ENCODE results near the gene KAZN. TPM values are rescaled to one million over a fixed set of nuclear protein-coding genes. Genes with fewer than 3 reads are reported as not detected.

Gene KAZN
- total and polyA plus RNA-seq, 2 of the 8 experiments (the other 6 are each of a cell fraction or from before 2014, with no cell fraction given), result 3.7 to 11.8 TPM

DNA sequence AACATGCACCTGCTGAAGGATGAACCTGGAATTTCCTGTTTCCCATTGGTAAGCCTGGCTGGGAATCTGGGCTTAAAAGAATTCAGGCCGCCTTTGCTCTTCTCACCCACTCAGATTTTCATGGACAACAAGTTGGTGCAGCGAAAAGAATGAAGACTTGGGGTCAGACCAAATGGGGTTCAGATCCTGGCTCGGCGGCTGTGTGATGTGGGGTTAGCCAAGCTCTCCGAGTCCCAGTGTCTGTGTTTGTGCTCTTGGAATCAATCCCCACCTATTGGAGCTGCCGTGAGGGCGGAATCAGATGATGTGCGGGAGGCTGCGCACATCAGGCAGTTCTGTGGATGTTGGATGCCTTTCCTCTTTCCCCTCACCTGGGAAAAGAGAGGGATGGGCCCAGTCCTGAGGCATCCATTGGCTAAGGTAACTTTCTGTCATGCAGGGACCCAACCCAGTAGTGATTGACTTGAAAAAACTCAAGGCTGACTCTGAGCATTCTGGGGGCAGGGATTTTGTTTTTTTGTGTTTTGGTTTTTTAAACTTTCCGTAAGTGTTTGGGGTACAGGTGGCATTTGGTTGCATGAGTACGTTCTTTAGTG, 228.3 kb downstream of the KAZN start:
- H4K8ac ChIP-seq (ENCODE audit: extremely low read depth, insufficient read depth, low read length), result no peak overlapping the region
- H3K18ac ChIP-seq (ENCODE audit: extremely low read depth, low read length), result no peak overlapping the region
- H3K56ac ChIP-seq (replicated peaks; ENCODE audit: insufficient read length, low read depth, low read length), result no peak overlapping the region
- no peak overlapping the region for H3K14ac ChIP-seq (ENCODE audit: insufficient read length)
- no peak overlapping the region for H4K5ac ChIP-seq (ENCODE audit: insufficient read length, low read depth, low read length)
- H3K36me3 ChIP-seq (ENCODE audit: control insufficient read depth in 2 of 4, insufficient read depth in 4 of 4, low read length in 3 of 4), result no peaks in the 10 kb centered on the region
- H3K23ac ChIP-seq (ENCODE audit: insufficient read length), result no peak overlapping the region
- no peak overlapping the region for H2AFZ ChIP-seq (ENCODE audit: low read length)
- H3K79me2 ChIP-seq (ENCODE audit: control insufficient read depth in 1 of 2, insufficient read depth in 2 of 2, low read length in 2 of 2), result no peaks in the 10 kb centered on the region
- H2BK12ac ChIP-seq (ENCODE audit: low read depth, low read length), result no peak overlapping the region
- TF ChIP-seq CTBP2 (IDR thresholded peaks at IDR 0.05; ENCODE audit: borderline replicate concordance, insufficient read depth, insufficient read length, low read length) (no peak), CREB1 (IDR thresholded peaks at IDR 0.05) (no peak), SAP30 (IDR thresholded peaks at IDR 0.05; ENCODE audit: insufficient read depth, insufficient replicate concordance, low read length) (no peak), ATF2 (IDR thresholded peaks at IDR 0.05; ENCODE audit: low read length) (no peak), CBX8 (IDR thresholded peaks at IDR 0.05; ENCODE audit: borderline replicate concordance, low read depth, low read length) (no peak), RNF2 (IDR thresholded peaks at IDR 0.05; ENCODE audit: borderline replicate concordance, low read depth, low read length, missing control alignments, poor library complexity, severe bottlenecking) (no peak), CEBPB (IDR thresholded peaks at IDR 0.05; ENCODE audit: low read depth, low read length) (no peak), BACH1 (IDR thresholded peaks at IDR 0.05; ENCODE audit: low read length) (no peak), GTF2F1 (IDR thresholded peaks at IDR 0.05; ENCODE audit: borderline replicate concordance, low read depth, low read length) (no peak), MAFK (IDR thresholded peaks at IDR 0.05; ENCODE audit: low read depth, low read length) (no peak)
- ChIA-PET CTCF (ENCODE audit: partially characterized antibody) (interaction anchor here (0.6 to 1.0 kb wide), 2 partner anchors 9 to 183 kb away, joined by 3 read pairs; no protein-coding TSS in a partner anchor), POLR2A (ENCODE audit: partially characterized antibody) (no interaction called here)
- H3K4me3 ChIP-seq (ENCODE audit: extremely low read depth in 1 of 4, insufficient read depth in 2 of 4, low read depth in 3 of 4, low read length in 4 of 4), result no peak overlapping the region
- H3K79me1 ChIP-seq (ENCODE audit: low read depth, low read length), result no peaks in the 10 kb centered on the region
- no peak overlapping the region for H2BK5ac ChIP-seq (ENCODE audit: low read depth, low read length)
- no peak overlapping the region for H2BK20ac ChIP-seq (ENCODE audit: low read length)
- WGBS, 2 experiments (ENCODE audit: extremely low coverage in 1 of 2, insufficient coverage in 1 of 2, insufficient read length in 1 of 2, insufficient replicate concordance in 2 of 2, low coverage in 1 of 2, low lambda C conversion rate in 2 of 2, missing lambda C conversion rate in 1 of 2), result 91% methylated on average over 11 of the region's 11 CpGs; no CpG with 5 or more reads in 1 of the 2 experiments
- H3K4me2 ChIP-seq (ENCODE audit: insufficient read depth in 1 of 2, low read depth in 2 of 2, low read length in 2 of 2), result no peak overlapping the region
- no peak overlapping the region for H2AK5ac ChIP-seq (ENCODE audit: low read depth, low read length)
- no peaks in the 10 kb centered on the region for H3K9me3 ChIP-seq (ENCODE audit: insufficient read depth in 2 of 2, low read depth in 1 of 2, low read length in 1 of 2)
- no peak overlapping the region for H4K91ac ChIP-seq (replicated peaks; ENCODE audit: insufficient read length, low read length)
- DNase-seq (ENCODE audit: low read depth in 1 of 2, low spot score in 2 of 2), result no peak
- H3K27me3 ChIP-seq (replicated peaks in 1 of 4; ENCODE audit: control insufficient read depth in 3 of 4, extremely low read depth in 1 of 4, insufficient read depth in 3 of 4, low read length in 3 of 4), result no peaks in the 10 kb centered on the region
- peaks cover 0 to 2% of the 10 kb centered on the region in 2 experiments for H4K20me1 ChIP-seq (replicated peaks in 1 of 2; ENCODE audit: control insufficient read depth in 1 of 2, insufficient read depth in 2 of 2, low read length in 2 of 2)
- H3K9ac ChIP-seq (replicated peaks in 1 of 4; ENCODE audit: extremely low read depth in 1 of 4, low read depth in 3 of 4, low read length in 3 of 4), result no peak overlapping the region
- H3K4ac ChIP-seq (replicated peaks; ENCODE audit: insufficient read length, low read depth, low read length), result no peak overlapping the region
- no peak overlapping the region for H2BK120ac ChIP-seq (replicated peaks; ENCODE audit: low read depth, low read length)
- H3K27ac ChIP-seq (ENCODE audit: low read depth, low read length), result no peak overlapping the region
- H3K4me1 ChIP-seq (replicated peaks in 1 of 4; ENCODE audit: control insufficient read depth in 3 of 4, insufficient read depth in 4 of 4, low read length in 3 of 4), result no peaks in the 10 kb centered on the region
- no peak for FAIRE-seq
- H3K23me2 ChIP-seq (ENCODE audit: low read depth, low read length), result no peaks in the 10 kb centered on the region
- no peak overlapping the region for H2BK15ac ChIP-seq (ENCODE audit: low read length)
